Immature natural killer cell (primary cell): ENCODE measurements around the gene NTM. TPM values are rescaled to one million over a fixed set of nuclear protein-coding genes. Genes with fewer than 3 reads are reported as not detected.

Source experiments
- DNase-seq, 3 donors: peaks; one replicate each; pipeline ENCODE4 v3.0.0; 2022; ENCODE audit warnings: mixed read lengths in 1 of 3
- H3K27ac Mint-ChIP-seq, 6 donors: one replicate each; pipeline ENCODE4 v1.8.0; 2020; ENCODE audit warnings: mixed read lengths in 6 of 6, mild to moderate bottlenecking in 5 of 6, inconsistent platforms in 4 of 6, moderate library complexity in 3 of 6
- H3K27me3 Mint-ChIP-seq, 3 donors: one replicate each; pipeline ENCODE4 v1.8.0; 2020 to 2021; ENCODE audit warnings: low read depth in 3 of 3, mild to moderate bottlenecking in 3 of 3, mixed read lengths in 3 of 3, moderate library complexity in 3 of 3, inconsistent platforms in 1 of 3
- H3K36me3 Mint-ChIP-seq, 3 donors: one replicate each; pipeline ENCODE4 v1.8.0; 2020; ENCODE audit warnings: mixed read lengths in 3 of 3, inconsistent platforms in 2 of 3, mild to moderate bottlenecking in 2 of 3
- H3K4me1 Mint-ChIP-seq, 2 donors: one replicate each; pipeline ENCODE4 v1.8.0; 2020; ENCODE audit warnings: inconsistent platforms in 2 of 2, mild to moderate bottlenecking in 2 of 2, mixed read lengths in 2 of 2, moderate library complexity in 1 of 2
- H3K4me3 Mint-ChIP-seq, 5 donors: one replicate each; pipeline ENCODE4 v1.8.0; 2020; ENCODE audit warnings: mild to moderate bottlenecking in 5 of 5, mixed read lengths in 5 of 5, inconsistent platforms in 3 of 5, moderate library complexity in 3 of 5
- H3K9me3 Mint-ChIP-seq, 6 donors: one replicate each; pipeline ENCODE4 v1.8.0; 2020; ENCODE audit warnings: mild to moderate bottlenecking in 6 of 6, mixed read lengths in 6 of 6, inconsistent platforms in 4 of 6, moderate library complexity in 3 of 6
- polyA plus RNA-seq, 3 donors: library from polyadenylated mRNA; unstranded; fragments of 300-500 nt; fragmentation: Illumina TruSeq; gene quantifications; one replicate each; pipeline ENCODE4 v1.2.3, GENCODE V29; 2021

The NTM gene
- polyA plus RNA-seq, 3 donors from 2014 or later: not detected

DNA sequence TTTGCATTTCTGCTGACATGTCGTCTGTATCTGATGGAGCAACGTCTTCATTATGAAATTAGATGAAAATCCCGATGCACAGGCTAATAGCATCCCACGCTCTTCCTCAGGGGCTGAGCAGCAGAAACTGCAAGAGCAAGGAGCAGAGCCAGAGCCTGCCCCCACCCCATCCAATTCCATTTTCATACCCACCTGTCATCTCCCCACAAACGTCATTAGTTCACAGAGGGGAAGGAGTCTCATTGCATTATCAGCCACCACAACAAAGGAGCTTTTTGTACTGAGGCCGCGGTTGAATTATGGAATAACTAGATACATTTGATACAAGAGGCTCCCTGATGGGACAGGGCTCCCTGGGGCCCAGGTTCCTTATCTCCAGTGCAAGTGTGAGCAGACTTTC lies 515.0 kb downstream of the NTM start:
- peaks cover 0 to 3% (median 0%) of the 10 kb centered on the region in 3 donors for H3K36me3 Mint-ChIP-seq
- H3K27ac Mint-ChIP-seq: no peak overlapping the region
- no peaks in the 10 kb centered on the region for H3K27me3 Mint-ChIP-seq
- H3K9me3 Mint-ChIP-seq: peaks cover 0 to 11% (median 5%) of the 10 kb centered on the region in 6 donors
- no peak overlapping the region for H3K4me3 Mint-ChIP-seq
- H3K4me1 Mint-ChIP-seq: no peaks in the 10 kb centered on the region
- DNase-seq: no peak

DNA sequence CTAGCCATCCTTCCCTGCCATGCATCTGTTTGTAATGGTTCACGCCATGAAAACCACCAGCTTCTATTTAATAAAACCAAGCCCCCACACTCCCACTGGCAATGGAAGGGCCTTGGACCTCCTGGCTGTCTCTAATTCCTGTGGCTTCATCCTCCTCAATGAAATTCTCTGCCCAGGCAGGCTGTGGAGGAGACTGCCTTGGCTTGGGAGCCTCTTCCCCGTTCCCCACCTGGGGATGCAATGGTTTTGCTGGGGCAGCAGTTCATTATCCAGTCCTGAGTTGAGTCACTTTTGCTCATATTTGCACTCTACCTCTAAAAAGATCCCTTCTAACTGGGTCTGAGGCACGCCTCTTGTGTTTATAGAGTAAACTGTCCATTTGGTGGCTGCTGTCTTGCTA lies 515.8 kb downstream of the NTM start:
- H3K36me3 Mint-ChIP-seq: peaks cover 0 to 3% (median 0%) of the 10 kb centered on the region in 3 donors
- H3K27ac Mint-ChIP-seq: no peak overlapping the region
- peaks cover 0 to 10% (median 5%) of the 10 kb centered on the region in 6 donors for H3K9me3 Mint-ChIP-seq
- no peaks in the 10 kb centered on the region for H3K27me3 Mint-ChIP-seq
- DNase-seq: no peak
- H3K4me1 Mint-ChIP-seq: no peaks in the 10 kb centered on the region
- no peak overlapping the region for H3K4me3 Mint-ChIP-seq

DNA sequence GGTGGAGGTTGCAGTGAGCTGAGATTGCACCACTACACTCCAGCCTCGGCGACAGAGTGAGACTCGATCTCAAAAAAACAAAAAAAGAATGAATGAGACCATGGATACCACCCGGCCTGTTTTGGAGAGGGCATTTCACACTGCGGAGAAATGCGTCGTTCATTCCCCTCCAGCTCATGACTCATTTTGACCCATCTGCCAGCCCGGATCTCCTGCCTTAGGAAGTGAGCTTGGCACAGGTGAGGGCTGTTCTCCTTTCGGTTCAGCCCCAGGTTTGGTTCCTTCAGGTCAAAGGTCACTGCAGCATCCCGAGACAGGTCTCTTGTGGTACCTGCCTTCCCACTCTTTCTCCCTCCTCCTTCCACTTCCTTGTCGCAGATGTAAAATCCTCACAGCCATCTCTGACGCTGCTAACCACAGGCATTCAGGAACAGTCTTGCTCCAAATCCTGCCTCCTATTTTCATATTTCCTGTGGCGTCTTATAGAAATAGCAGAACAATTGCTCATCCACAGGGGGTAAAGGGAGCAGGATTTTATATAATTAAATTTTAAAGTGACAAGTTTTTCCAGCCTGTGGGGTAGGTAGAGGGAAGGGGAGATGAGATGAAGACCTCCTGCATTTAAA lies 517.9 kb downstream of the NTM start:
- H3K27ac Mint-ChIP-seq: no peak overlapping the region
- DNase-seq: no peak
- H3K4me1 Mint-ChIP-seq: no peaks in the 10 kb centered on the region
- no peak overlapping the region for H3K4me3 Mint-ChIP-seq
- peaks cover 0 to 2% (median 0%) of the 10 kb centered on the region in 3 donors for H3K27me3 Mint-ChIP-seq
- peaks cover 0 to 10% (median 4%) of the 10 kb centered on the region in 6 donors for H3K9me3 Mint-ChIP-seq
- H3K36me3 Mint-ChIP-seq: peaks cover 0 to 3% (median 0%) of the 10 kb centered on the region in 3 donors

DNA sequence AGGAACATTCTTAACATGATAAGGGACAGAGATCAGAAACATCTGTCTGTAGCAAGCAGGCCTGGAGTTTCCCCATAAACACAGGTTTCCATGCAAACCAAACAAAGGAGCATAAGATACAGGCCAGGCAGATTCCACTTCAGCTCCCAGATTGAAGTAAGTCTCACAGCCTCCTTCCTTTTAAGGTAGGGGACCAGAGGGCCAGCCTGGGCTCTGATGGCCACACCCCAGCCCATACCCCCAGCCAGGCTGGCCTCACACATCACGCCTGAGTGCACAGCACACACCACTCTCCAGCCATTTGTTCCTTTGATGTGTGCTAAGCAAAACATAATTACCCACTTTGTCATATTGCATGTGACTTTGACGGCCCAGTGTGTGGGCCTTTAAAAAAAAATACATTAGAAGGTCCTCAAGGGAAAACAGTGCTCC lies 518.7 kb downstream of the NTM start:
- H3K36me3 Mint-ChIP-seq: peaks cover 0 to 3% (median 0%) of the 10 kb centered on the region in 3 donors
- H3K4me3 Mint-ChIP-seq: no peak overlapping the region
- H3K27ac Mint-ChIP-seq: no peak overlapping the region
- no peaks in the 10 kb centered on the region for H3K4me1 Mint-ChIP-seq
- H3K27me3 Mint-ChIP-seq: peaks cover 0 to 2% (median 0%) of the 10 kb centered on the region in 3 donors
- H3K9me3 Mint-ChIP-seq: peaks cover 0 to 11% (median 4%) of the 10 kb centered on the region in 6 donors
- DNase-seq: no peak

DNA sequence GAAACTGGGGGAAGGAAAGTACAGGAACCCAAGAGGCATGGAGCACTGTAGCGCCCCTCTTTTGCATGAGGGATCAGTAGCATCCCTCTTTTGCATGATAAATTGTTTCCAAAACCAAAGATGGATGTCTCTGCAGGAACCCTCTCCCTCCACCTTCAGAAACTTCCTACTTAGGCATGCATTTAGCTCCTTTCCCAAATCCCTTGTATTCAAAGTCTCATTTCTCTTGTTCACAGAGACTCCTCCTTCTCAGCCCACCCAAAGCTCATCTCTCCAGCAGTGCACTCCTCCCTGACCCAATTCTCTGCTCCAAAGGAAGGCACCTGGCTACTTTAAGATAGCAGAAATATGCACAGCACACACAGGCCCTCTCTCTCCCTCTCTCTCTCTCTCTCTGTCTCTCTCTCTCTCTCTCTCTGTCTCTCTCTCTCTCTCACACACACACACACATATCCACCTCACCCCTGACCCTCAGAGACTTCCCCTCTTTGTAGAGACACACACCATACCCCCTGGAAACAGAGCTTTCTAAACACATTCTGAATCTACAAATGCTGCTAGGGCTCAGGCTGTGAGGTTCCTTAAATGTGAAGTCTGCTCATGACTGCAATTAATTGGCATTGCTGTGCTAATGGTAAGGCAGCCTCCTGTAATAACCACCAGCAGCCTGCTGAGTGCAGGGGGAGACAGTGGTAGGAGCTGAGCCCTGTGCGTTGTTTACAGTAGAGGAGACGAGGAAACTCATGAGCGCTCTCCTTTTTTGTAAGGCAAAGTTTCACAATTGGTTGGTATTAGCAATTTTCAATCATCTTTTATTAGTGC lies 519.6 kb downstream of the NTM start:
- no peaks in the 10 kb centered on the region for H3K4me1 Mint-ChIP-seq
- peaks cover 0 to 3% (median 0%) of the 10 kb centered on the region in 3 donors for H3K36me3 Mint-ChIP-seq

DNA sequence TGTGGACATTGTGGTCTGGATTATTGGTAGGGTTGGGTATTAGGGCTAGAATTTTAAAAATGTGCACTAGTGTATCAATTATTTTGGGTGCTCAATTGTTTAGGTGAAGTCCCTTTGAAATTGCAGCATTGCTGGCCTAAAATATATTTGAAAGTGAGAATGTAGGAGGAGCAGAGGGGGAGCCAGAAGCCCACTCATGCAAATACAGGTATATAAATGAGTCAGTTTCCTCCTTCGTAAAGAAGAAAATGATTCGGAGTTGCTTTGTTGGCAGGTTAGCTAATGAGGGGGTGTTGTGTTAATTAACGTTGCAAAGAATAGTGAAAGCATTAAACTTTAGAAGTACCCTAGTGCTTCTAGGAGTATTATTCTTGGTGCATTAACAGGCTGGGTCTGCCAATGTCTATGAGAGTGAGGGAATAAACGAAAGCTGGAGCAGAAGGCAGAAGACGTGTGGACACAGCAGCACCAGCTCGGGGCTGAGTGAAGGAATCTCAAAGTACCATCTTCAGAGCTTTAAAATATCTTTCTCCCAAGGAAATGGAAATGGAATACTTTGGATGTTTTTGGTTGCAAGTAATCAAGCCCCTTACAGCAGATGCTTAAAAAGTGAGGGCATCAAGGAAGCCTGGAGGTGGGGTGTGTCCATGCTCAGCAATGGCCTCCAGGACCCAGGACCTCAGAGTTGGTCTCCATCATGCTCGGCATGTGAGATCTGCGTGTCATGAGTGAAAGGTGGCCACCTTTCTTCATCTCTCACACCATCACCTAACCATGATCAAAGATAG lies 522.9 kb downstream of the NTM start:
- DNase-seq: no peak
- Mint-ChIP-seq H3K27ac (no peak overlapping the region), H3K9me3 (peaks cover 0 to 7% (median 2%) of the 10 kb centered on the region in 6 donors), H3K4me1 (no peaks in the 10 kb centered on the region), H3K36me3 (no peaks in the 10 kb centered on the region), H3K27me3 (peaks cover 0 to 2% (median 0%) of the 10 kb centered on the region in 3 donors), H3K4me3 (no peak overlapping the region)

More for the DNA sequence above, 519.6 kb downstream of the NTM start:
- DNase-seq: no peak
- Mint-ChIP-seq H3K27ac (no peak overlapping the region), H3K4me3 (no peak overlapping the region), H3K27me3 (peaks cover 0 to 2% (median 0%) of the 10 kb centered on the region in 3 donors), H3K9me3 (peaks cover 0 to 11% (median 4%) of the 10 kb centered on the region in 6 donors)

DNA sequence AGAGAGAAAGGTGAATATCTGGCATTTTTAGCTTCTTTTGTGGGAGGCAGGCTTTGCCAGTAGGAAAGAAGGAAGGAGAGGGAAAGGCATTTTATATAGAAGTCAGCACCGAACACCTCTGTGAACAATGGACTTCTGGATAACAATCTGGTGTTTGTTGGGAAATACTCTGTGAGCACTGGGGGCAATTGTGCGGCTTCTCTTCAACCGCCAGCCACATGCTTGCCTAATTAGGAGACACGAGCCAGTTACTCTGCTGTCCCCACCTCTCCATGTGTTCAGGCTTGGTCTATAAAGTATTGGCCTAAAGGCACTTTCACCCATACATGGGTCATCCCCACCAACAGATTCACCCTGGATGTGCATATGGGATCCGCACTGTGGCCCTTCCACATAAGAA lies 523.6 kb downstream of the NTM start:
- peaks cover 0 to 2% (median 1%) of the 10 kb centered on the region in 3 donors for H3K27me3 Mint-ChIP-seq
- DNase-seq: no peak
- no peaks in the 10 kb centered on the region for H3K4me1 Mint-ChIP-seq
- no peaks in the 10 kb centered on the region for H3K36me3 Mint-ChIP-seq
- peaks cover 0 to 7% (median 2%) of the 10 kb centered on the region in 6 donors for H3K9me3 Mint-ChIP-seq
- H3K4me3 Mint-ChIP-seq: no peak overlapping the region
- H3K27ac Mint-ChIP-seq: no peak overlapping the region

DNA sequence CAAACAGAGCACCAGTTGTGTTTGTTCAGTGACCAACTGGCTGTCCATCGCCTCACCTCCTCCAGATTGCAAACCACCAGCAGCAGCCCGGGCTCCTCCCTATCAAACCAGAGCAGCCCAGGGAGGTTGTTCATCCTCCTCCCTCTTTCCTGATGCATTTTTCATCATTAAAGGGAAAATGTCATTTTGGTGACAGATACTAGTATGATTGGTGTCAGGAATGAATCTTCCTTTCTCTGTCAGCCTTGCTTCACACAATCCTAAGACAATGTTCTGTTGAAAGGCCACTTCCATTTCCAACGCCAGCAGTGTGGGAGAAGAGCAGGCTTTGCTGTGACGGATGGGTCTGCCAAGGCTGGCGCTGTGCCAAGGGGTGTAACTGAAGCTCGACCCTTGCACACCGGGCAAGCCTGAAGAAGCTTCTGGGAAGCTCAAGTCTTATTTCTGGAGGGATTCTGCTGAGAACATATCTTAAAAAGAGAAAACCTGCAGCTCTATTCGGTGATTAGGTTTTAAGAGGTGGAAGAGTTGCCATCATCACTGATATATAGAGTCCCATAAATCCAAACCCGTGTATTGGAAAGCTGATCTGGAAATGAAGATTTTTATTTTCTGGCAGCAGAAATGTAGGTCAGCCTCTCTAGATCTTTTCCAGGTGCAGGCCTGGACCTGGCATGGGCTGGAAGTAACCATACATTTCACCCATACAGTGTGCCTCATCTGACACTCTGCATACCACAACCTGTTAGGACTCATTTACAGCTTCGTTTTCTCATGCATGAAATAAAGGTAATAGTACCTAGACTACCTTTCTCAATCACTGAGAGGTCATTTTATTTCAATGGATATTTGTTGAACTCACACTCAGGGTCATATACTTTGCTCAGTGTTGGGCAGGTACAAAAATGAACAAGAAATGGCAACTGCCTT lies 524.5 kb downstream of the NTM start:
- Mint-ChIP-seq H3K27ac (no peak overlapping the region), H3K9me3 (peaks cover 0 to 7% (median 2%) of the 10 kb centered on the region in 6 donors), H3K4me1 (no peaks in the 10 kb centered on the region), H3K27me3 (peaks cover 0 to 2% (median 2%) of the 10 kb centered on the region in 3 donors), H3K4me3 (no peak overlapping the region), H3K36me3 (no peaks in the 10 kb centered on the region)
- DNase-seq: no peak

DNA sequence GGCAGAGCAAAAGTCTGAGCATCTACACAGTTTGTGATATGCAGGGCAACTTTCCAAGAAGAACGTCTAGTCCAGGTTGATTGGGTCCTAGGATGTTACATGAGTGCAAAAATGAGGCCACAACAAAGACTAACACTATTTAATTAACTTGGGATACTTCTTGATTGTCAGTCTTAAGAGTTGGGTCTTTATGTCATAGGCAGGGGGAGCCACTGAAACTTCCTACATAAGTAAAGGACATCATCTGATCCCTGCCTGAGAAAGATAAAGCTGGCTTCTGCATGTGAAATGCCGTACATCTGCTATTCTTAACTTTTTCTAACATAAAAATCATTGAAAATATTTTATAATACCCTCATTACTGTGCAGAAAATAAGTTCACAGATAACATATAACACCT lies 525.5 kb downstream of the NTM start:
- no peaks in the 10 kb centered on the region for H3K4me1 Mint-ChIP-seq
- H3K4me3 Mint-ChIP-seq: no peak overlapping the region
- no peak overlapping the region for H3K27ac Mint-ChIP-seq
- H3K9me3 Mint-ChIP-seq: peaks cover 0 to 7% (median 2%) of the 10 kb centered on the region in 6 donors
- no peaks in the 10 kb centered on the region for H3K36me3 Mint-ChIP-seq
- peaks cover 0 to 2% (median 2%) of the 10 kb centered on the region in 3 donors for H3K27me3 Mint-ChIP-seq
- DNase-seq: no peak

DNA sequence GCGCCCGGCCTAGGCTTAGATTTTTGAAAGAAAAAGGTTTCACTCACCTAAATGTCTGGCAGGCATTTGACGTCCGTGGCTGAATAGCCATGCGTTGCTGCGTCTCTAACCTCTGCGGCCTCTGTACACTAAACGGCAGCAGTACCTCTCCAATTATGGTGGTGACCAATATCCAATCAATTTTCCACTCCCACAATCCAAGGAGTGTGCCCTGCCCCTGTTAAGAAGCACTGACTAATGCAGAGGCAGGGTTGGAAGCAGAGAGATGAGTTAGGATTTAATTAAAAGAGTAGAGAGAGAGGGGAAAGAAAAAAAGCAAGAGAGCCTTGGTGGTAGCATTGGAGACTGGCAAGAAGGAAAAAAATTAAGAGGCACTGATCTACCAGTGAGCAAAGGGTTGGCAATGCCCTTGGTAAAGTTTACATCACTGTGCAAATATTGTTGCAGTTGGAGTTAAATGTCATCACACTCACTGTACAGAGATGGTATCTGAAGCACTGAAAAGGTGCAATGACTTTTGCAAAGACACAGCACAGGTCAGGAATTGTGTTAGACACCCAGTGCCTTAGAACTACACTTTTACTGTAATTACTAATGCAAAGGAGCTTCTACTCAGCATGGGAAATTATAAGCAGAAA lies 526.7 kb downstream of the NTM start:
- H3K9me3 Mint-ChIP-seq: peaks cover 0 to 7% (median 2%) of the 10 kb centered on the region in 6 donors
- H3K27me3 Mint-ChIP-seq: peaks cover 0 to 2% (median 2%) of the 10 kb centered on the region in 3 donors
- no peaks in the 10 kb centered on the region for H3K36me3 Mint-ChIP-seq
- DNase-seq: no peak
- no peak overlapping the region for H3K27ac Mint-ChIP-seq
- H3K4me3 Mint-ChIP-seq: no peak overlapping the region
- no peaks in the 10 kb centered on the region for H3K4me1 Mint-ChIP-seq

DNA sequence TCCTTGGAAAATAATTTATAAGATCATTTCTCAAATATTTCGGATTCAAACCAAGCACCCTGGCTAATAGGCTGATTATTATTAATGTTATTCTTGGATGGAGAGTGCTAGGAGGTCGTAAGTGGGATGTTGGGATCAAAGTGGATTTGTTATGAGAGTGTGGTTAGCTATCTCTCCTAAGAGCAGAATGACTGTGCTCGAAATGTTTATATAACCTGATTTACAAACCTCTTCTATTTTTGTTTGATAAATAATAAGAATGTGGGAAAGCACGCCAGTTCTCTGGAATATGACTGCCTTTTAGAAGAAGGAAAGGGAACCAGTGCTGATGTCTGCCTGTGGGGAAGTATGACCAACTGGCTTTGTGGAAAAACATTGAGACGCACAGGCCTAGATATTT lies 527.5 kb downstream of the NTM start:
- Mint-ChIP-seq H3K9me3 (peaks cover 0 to 5% (median 2%) of the 10 kb centered on the region in 6 donors), H3K36me3 (no peaks in the 10 kb centered on the region), H3K27me3 (peaks cover 0 to 2% (median 1%) of the 10 kb centered on the region in 3 donors), H3K4me3 (no peak overlapping the region), H3K27ac (no peak overlapping the region), H3K4me1 (no peaks in the 10 kb centered on the region)
- DNase-seq: no peak

DNA sequence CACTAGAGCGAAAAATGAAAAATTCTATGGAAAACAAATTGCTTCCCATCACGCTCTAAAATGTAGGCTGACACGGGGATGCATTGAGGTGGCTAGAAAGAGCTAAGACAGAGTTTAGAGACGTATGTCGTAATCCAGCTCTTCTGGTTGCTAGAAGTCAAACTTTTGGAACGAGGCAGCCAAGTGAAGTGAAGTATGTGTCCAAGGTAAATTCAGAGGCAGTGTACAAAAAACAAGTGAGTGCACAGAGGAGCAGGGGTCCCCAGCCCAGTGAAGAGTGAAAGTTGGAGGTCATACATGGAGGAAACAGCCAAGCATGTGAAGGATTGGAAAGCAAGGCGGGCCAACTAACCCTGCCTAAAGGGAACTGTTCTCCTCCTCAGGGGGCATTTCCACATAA lies 528.5 kb downstream of the NTM start:
- H3K36me3 Mint-ChIP-seq: no peaks in the 10 kb centered on the region
- H3K27me3 Mint-ChIP-seq: peaks cover 0 to 3% (median 0%) of the 10 kb centered on the region in 3 donors
- no peaks in the 10 kb centered on the region for H3K4me1 Mint-ChIP-seq
- no peak overlapping the region for H3K27ac Mint-ChIP-seq
- H3K4me3 Mint-ChIP-seq: no peak overlapping the region
- peaks cover 0 to 3% (median 0%) of the 10 kb centered on the region in 6 donors for H3K9me3 Mint-ChIP-seq
- no peak for DNase-seq
